Measurements from ENCODE around the gene SEC23B.

Gene SEC23B

DNA sequence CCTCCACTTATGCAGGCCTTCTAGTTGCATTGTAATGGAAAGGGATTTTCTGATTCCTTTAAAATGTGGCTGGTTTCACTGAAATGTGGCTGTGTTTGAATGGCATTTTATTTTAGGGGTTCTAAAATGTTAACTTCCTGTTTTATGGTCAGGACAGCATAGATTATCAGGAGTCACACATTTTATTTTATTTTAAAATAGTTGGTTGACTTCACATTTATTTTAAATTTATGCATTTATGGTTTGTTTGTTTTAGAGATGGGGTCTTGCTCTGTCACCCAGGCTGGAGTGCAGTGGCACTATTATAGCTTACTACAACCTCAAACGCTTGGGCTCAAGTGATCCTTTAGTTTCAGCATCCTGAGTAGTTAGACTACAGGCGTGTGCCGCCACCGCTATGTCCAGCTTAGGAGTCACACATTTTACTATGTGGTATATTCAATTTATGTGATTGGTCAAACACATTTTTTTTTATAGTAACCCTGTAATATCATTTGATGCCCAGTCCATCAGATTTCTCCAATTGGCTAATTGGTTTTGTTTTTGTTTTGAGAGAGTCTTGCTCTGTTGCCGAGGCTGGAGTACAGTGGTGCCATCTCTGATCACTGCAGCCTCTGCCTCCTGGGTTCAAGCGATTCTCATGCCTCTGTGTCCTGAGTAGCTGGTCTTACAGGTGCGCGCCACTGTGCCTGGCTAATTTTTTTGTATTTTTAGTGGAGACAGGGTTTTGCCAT lies 82.4 kb downstream of the SEC23B start:
- DNase-seq = no peak

DNA sequence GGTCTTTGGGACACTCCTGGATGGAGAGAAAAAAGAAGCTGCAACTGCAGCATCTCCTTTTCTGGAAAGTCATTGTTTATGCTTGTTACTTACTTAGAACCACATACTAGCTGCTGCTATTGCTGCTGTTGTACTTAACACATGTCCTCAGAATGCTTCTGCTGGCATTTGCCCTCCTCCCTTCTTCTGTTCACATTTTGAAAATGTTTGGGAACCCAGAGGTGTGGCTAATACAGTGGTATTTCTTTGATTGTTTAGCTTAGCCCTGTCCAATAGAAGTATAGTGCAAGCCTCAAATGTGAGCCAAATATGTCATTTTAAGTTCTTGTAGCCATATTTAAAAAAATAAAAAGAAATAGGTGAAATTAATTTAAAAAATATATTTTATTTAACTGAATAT lies 88.5 kb downstream of the SEC23B start:
- no peak for DNase-seq

DNA sequence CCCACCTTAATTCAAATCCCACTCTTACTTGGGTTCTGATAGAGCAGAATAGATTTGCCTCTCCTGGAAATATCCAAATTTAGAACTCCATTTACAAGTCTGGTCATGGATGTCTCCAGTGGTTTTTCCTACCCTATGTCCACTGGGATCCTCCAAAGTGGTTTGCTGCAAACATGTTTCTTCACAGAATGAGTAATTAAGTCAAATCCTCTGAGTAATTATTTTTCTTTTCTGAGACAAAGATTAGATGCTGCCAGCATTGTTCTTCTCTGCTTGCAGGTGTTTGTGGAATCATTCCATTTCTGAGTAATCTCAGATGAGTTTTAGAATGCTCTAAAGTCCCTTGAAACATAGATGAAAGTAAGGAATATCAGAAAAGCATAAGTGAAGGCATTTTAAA lies 102.0 kb downstream of the SEC23B start:
- DNase-seq = no peak

Measured in right forelimb (tissue), 1 donor.